H9 (cell line): Measurements from ENCODE around the gene EDIL3. TPM values are rescaled to one million over a fixed set of nuclear protein-coding genes. Genes with fewer than 3 reads are reported as not detected.

ENCODE experiments used
- DNase-seq: peaks from one replicate; pipeline ENCODE4 v3.0.0-alpha.2; 2017
- H2AFZ ChIP-seq: one replicate; pipeline ENCODE4 v1.6.1; 2013; ENCODE audit warnings: mild to moderate bottlenecking, low read length, control low read depth, moderate library complexity
- H2AK5ac ChIP-seq: 2 replicates; pipeline ENCODE4 v1.6.1; 2013; ENCODE audit warnings: low read length, control low read depth, mixed read lengths; ENCODE audit not compliant: insufficient read length
- H2BK120ac ChIP-seq: one replicate; pipeline ENCODE4 v1.6.1; 2013; ENCODE audit warnings: low read depth, mild to moderate bottlenecking, low read length, control low read depth, inconsistent platforms; ENCODE audit not compliant: poor library complexity, severe bottlenecking
- H2BK12ac ChIP-seq: 2 replicates; pipeline ENCODE4 v1.6.1; 2013; ENCODE audit warnings: low read length, control low read depth, mixed read lengths, low read depth; ENCODE audit not compliant: insufficient read length
- H2BK15ac ChIP-seq: 2 replicates; pipeline ENCODE4 v1.6.1; 2013; ENCODE audit warnings: low read depth, low read length, control low read depth
- H2BK20ac ChIP-seq: one replicate; pipeline ENCODE4 v1.6.1; 2013; ENCODE audit warnings: low read depth, mild to moderate bottlenecking, low read length, control low read depth, inconsistent platforms; ENCODE audit not compliant: poor library complexity, severe bottlenecking
- H2BK5ac ChIP-seq: 2 replicates; pipeline ENCODE4 v1.6.1; 2013; ENCODE audit warnings: low read length, control low read depth, mixed read lengths; ENCODE audit not compliant: insufficient read length
- H3K14ac ChIP-seq: 2 replicates; pipeline ENCODE4 v1.6.1; 2013; ENCODE audit warnings: low read length, control low read depth; ENCODE audit not compliant: insufficient read depth
- H3K18ac ChIP-seq: 2 replicates; pipeline ENCODE4 v1.6.1; 2013; ENCODE audit warnings: low read depth, mild to moderate bottlenecking, mixed read lengths, low read length, control low read depth; ENCODE audit not compliant: insufficient read length
- H3K23ac ChIP-seq: 2 replicates; pipeline ENCODE4 v1.6.1; 2013; ENCODE audit warnings: low read length, control low read depth, mixed read lengths, low read depth; ENCODE audit not compliant: insufficient read length
- H3K23me2 ChIP-seq: 2 replicates; pipeline ENCODE4 v1.6.1; 2013; ENCODE audit warnings: low read depth, mild to moderate bottlenecking, mixed read lengths, low read length, control low read depth; ENCODE audit not compliant: insufficient read length, poor library complexity, severe bottlenecking
- H3K27ac ChIP-seq: 2 replicates; pipeline ENCODE4 v1.5.1; 2013; ENCODE audit warnings: low read length, control low read depth, mixed read lengths, low read depth; ENCODE audit not compliant: insufficient read length
- H3K27me3 ChIP-seq: 2 replicates; pipeline ENCODE4 v1.6.1; 2013; ENCODE audit warnings: low read length, control low read depth, inconsistent platforms; ENCODE audit not compliant: insufficient read depth
- H3K4ac ChIP-seq: 2 replicates; pipeline ENCODE4 v1.6.1; 2013; ENCODE audit warnings: low read depth, mild to moderate bottlenecking, control low read depth, inconsistent platforms, low read length, moderate library complexity
- H3K4me1 ChIP-seq: 2 replicates; pipeline ENCODE4 v1.6.1; 2013; ENCODE audit warnings: low read length, control low read depth, inconsistent platforms; ENCODE audit not compliant: insufficient read depth
- H3K4me2 ChIP-seq: 2 replicates; pipeline ENCODE4 v1.6.1; 2013; ENCODE audit warnings: low read length, control low read depth, mixed read lengths; ENCODE audit not compliant: insufficient read length, insufficient read depth
- H3K56ac ChIP-seq: 2 replicates; pipeline ENCODE4 v1.6.1; 2013; ENCODE audit warnings: low read depth, mild to moderate bottlenecking, mixed read lengths, low read length, control low read depth; ENCODE audit not compliant: insufficient read length
- H3K79me1 ChIP-seq: 2 replicates; pipeline ENCODE4 v1.6.1; 2013; ENCODE audit warnings: low read depth, mild to moderate bottlenecking, moderate library complexity, low read length, control low read depth, inconsistent platforms; ENCODE audit not compliant: insufficient read depth, poor library complexity, severe bottlenecking
- H3K79me2 ChIP-seq: 2 replicates; pipeline ENCODE4 v1.6.1; 2013; ENCODE audit warnings: low read length, control low read depth, inconsistent platforms; ENCODE audit not compliant: insufficient read depth
- H3K9ac ChIP-seq: 2 replicates; pipeline ENCODE4 v1.6.1; 2013; ENCODE audit warnings: low read length, control low read depth, mixed read lengths; ENCODE audit not compliant: insufficient read length; ENCODE audit errors: extremely low read depth
- H3K9me3 ChIP-seq: one replicate; pipeline ENCODE4 v1.6.1; 2013; ENCODE audit warnings: low read depth, low read length, inconsistent platforms; ENCODE audit not compliant: control insufficient read depth
- H3T11ph ChIP-seq: one replicate; pipeline ENCODE4 v1.6.1; 2013; ENCODE audit warnings: mild to moderate bottlenecking, low read length, control low read depth, inconsistent platforms
- H4K20me1 ChIP-seq: one replicate; pipeline ENCODE4 v1.6.1; 2013; ENCODE audit not compliant: control insufficient read depth, insufficient read length, insufficient read depth
- H4K5ac ChIP-seq: 2 replicates; pipeline ENCODE4 v1.6.1; 2013; ENCODE audit warnings: low read depth, mild to moderate bottlenecking, mixed read lengths, low read length, control low read depth; ENCODE audit not compliant: insufficient read length
- H4K8ac ChIP-seq: replicated peaks from 2 replicates; pipeline ENCODE4 v1.6.1; 2013; ENCODE audit warnings: low read length, control low read depth, mixed read lengths, low read depth; ENCODE audit not compliant: insufficient read length
- H4K91ac ChIP-seq: 2 replicates; pipeline ENCODE4 v1.6.1; 2013; ENCODE audit warnings: low read depth, mild to moderate bottlenecking, moderate library complexity, mixed read lengths, low read length, control low read depth; ENCODE audit not compliant: insufficient read length
- H3K27ac Mint-ChIP-seq, 3 experiments: 2 replicates in 2 of 3; 3 replicates in 1 of 3; pipeline ENCODE4 v1.8.0; 2020 to 2021; ENCODE audit warnings: mixed read lengths in 3 of 3, mild to moderate bottlenecking in 1 of 3, moderate library complexity in 1 of 3
- H3K27me3 Mint-ChIP-seq: 2 replicates; pipeline ENCODE4 v1.8.0; 2021; ENCODE audit warnings: low read depth, mild to moderate bottlenecking, moderate library complexity, mixed read lengths
- H3K36me3 Mint-ChIP-seq, 3 experiments: 2 replicates in 2 of 3; 3 replicates in 1 of 3; pipeline ENCODE4 v1.8.0; 2020 to 2021; ENCODE audit warnings: low read depth in 3 of 3, mixed read lengths in 3 of 3; ENCODE audit not compliant: insufficient read depth in 1 of 3
- H3K4me1 Mint-ChIP-seq, 2 experiments: 2 replicates each; pipeline ENCODE4 v1.8.0; 2020; ENCODE audit warnings: mixed read lengths in 2 of 2
- H3K4me3 Mint-ChIP-seq, 2 experiments: 2 replicates in 1 of 2; 3 replicates in 1 of 2; pipeline ENCODE4 v1.8.0; 2020 to 2021; ENCODE audit warnings: mild to moderate bottlenecking in 2 of 2, mixed read lengths in 2 of 2, moderate library complexity in 1 of 2
- H3K9me3 Mint-ChIP-seq, 2 experiments: 2 replicates in 1 of 2; 3 replicates in 1 of 2; pipeline ENCODE4 v1.8.0; 2020; ENCODE audit warnings: mild to moderate bottlenecking in 2 of 2, mixed read lengths in 2 of 2, moderate library complexity in 1 of 2
- WGBS: extraction: QIAGEN DNeasy Blood & Tissue Kit; methylation state at CpG from one replicate; pipeline ENCODE4 v1.1.7; 2013; ENCODE audit warnings: missing lambda C conversion rate, low lambda C conversion rate, mixed read lengths; ENCODE audit not compliant: insufficient read length; ENCODE audit errors: extremely low coverage; 5-methylcytosine and 5-hydroxymethylcytosine counted together
- total RNA-seq: library from RNA; stranded (reverse); gene quantifications from 2 replicates; pipeline ENCODE4 v1.2.1, GENCODE V29; 2021
- TF ChIP-seq, protein P1 (sequence below): fragments of 200-600 bp; sonication (generic); conservative IDR thresholded peaks from 3 replicates; pipeline ENCODE4 v1.8.0; 2021; ENCODE audit warnings: antibody characterized with exemption, mild to moderate bottlenecking

The EDIL3 gene
- total RNA-seq, 1 experiment from 2014 or later: 61.9 TPM

DNA sequence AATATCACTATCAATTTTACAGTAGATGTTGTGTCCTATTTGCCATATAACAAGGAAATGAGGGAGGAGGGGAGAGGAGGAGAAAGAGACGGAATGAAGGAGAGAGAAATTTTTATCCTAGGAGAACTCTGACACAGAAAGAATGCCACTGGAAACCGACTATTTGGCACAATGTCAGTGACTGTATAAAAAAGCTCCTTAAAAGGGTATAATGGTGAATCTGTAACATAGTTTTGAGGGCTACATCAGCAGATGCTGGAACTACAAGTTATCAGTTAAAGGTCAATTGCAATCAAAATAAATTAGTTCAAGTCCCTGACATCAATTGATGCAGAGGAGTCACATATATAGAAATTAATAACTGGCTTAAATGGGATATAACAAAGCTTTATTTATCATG is 5.7 kb downstream of the EDIL3 start:
- H3K4me2 ChIP-seq: no peak overlapping the region
- H3K56ac ChIP-seq: no peak overlapping the region
- no peaks in the 10 kb centered on the region; the same call in 1 of the 2 replicates for H3K4me1 ChIP-seq
- TF ChIP-seq, protein P1, sequence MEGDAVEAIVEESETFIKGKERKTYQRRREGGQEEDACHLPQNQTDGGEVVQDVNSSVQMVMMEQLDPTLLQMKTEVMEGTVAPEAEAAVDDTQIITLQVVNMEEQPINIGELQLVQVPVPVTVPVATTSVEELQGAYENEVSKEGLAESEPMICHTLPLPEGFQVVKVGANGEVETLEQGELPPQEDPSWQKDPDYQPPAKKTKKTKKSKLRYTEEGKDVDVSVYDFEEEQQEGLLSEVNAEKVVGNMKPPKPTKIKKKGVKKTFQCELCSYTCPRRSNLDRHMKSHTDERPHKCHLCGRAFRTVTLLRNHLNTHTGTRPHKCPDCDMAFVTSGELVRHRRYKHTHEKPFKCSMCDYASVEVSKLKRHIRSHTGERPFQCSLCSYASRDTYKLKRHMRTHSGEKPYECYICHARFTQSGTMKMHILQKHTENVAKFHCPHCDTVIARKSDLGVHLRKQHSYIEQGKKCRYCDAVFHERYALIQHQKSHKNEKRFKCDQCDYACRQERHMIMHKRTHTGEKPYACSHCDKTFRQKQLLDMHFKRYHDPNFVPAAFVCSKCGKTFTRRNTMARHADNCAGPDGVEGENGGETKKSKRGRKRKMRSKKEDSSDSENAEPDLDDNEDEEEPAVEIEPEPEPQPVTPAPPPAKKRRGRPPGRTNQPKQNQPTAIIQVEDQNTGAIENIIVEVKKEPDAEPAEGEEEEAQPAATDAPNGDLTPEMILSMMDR: no peak
- no peak overlapping the region for H2BK15ac ChIP-seq
- peaks cover 20% of the 10 kb centered on the region for H3K23me2 ChIP-seq
- no peak overlapping the region for H3K4ac ChIP-seq
- no peak overlapping the region for H3K18ac ChIP-seq
- H4K20me1 ChIP-seq: no peaks in the 10 kb centered on the region
- no peak overlapping the region for H4K8ac ChIP-seq
- no peaks in the 10 kb centered on the region for H3K9me3 ChIP-seq
- no peaks in the 10 kb centered on the region for H3K27me3 ChIP-seq
- Mint-ChIP-seq H3K27ac (no peak overlapping the region), H3K27me3 (no peaks in the 10 kb centered on the region), H3K4me3 (no peak overlapping the region), H3K4me1 (peaks cover 7 to 21% of the 10 kb centered on the region in 2 experiments), H3K36me3 (peaks cover 0 to 2% (median 0%) of the 10 kb centered on the region in 3 experiments; a peak in 2 of 7 replicates), H3K9me3 (no peaks in the 10 kb centered on the region; a peak in 1 of 5 replicates)
- no peak overlapping the region for H2BK12ac ChIP-seq
- no peak overlapping the region for H3T11ph ChIP-seq
- no CpG with 5 or more reads among the region's 2 CpGs for whole genome bisulfite sequencing
- no peak overlapping the region for H2BK20ac ChIP-seq
- H2AFZ ChIP-seq: no peak overlapping the region
- no peak for DNase-seq
- no peak overlapping the region for H3K23ac ChIP-seq
- no peak overlapping the region for H4K91ac ChIP-seq
- no peak overlapping the region for H3K27ac ChIP-seq
- H3K14ac ChIP-seq: no peak overlapping the region
- no peak overlapping the region for H4K5ac ChIP-seq
- H3K79me2 ChIP-seq: peaks cover 4% of the 10 kb centered on the region; the same call in 1 of the 2 replicates
- no peak overlapping the region for H2AK5ac ChIP-seq
- no peak overlapping the region for H3K9ac ChIP-seq
- no peak overlapping the region for H2BK5ac ChIP-seq
- H3K79me1 ChIP-seq: peaks cover 3% of the 10 kb centered on the region
- no peak overlapping the region for H2BK120ac ChIP-seq
